Midbrain (tissue), 1 donor: ENCODE data around the gene KLC1.
"Not testable (repeated sequence)": the region's sequence is repeated elsewhere in the genome, so short reads cannot be mapped to it uniquely, and the experiment has no call there.

Source experiments
- DNase-seq: peaks from one replicate; lab custom pipeline; 2025; lab: John Stamatoyannopoulos, UW

The KLC1 gene

GRCh38 chr14:103625356-103626095 is 3.5 kb upstream of the KLC1 start:
- DNase-seq: no peak

DNA sequence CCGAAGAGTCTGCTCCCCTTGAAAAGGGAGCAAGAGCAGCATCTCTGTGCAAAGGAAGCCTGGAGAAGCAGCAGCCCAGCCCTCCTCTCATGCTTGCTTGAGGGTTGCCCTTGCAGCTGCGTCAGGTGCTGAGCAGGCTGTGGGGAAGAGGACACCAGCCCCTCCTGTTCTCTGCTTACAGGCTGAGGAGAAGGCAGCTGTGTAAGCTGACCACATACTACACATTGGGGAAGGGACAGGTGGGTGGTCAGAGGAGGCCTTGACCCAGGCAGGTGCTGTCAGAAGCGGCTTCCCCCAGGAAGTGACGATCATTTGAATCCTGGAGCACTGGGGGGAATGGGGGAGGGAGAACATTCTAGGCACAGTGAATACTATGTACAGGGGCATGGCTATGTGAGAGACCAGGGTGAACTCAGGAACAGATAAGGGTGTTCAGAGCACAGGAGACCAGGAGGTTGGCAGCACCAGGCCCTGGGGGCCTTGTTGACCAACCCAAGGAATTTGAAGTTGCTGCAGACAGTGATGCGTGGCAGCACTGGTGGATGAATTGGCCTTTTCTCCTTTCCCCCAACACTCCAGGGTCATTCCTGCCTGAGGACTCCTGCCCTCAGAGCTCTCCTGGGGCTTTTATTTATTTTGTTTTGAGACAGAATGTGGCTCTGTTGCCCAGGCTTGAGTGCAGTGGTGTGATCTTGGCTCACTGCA is 2.7 kb upstream of the KLC1 start:
- DNase-seq: no peak

DNA sequence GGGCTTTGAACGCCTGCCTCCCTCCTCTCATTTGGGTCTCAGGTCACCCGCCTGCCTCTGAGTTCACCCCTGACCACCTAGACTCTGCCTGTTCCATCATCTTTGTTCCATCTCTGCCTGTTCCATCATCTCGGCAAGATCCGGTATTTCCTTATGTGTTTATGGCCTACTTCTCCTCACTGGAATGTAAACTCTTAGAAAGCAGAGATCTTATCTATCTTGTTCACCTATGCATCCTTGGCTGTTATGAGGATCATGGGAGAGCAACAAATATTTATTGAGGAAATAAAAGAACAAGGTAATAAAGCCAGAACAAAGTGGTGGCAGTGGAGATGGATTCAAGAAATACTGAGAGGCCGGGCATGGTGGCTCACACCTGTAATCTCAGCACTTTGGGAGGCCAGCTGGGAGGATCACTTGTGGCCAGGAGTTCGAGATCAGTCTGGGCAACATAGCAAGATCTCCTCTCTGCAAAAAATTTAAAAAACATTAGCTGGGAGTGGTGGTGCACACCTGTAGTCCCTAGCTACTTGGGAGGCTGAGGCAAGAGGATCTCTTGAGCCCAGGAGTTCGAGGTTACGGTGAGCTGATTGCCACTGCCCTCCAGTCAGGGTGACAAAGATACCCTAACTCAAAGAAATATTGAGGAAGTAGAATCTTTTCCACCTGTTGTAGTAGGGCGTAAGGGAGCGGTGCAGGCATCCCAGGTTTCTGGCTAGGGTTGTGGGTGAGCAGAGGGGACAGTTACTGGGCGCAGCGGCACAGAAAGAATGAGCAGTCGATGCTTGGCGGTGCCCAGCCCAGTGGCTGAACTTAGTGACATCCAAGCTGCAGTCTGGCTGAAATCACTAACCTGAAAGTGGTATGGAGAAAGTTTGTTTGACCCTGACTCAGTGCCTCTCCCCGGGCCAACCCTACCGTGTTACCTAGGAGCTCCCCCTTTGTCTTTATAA is 1.7 kb upstream of the KLC1 start:
- no peak for DNase-seq

- peak; percentile 29 for DNase-seq
Observed at GRCh38 chr14:103628221-103628683, 759 bp upstream of the KLC1 start.

GRCh38 chr14:103629503-103630121 is 601 bp downstream of the KLC1 start:
- DNase-seq: peak; percentile 29

- DNase-seq: no peak
Observed at GRCh38 chr14:103630364-103631108, 1.5 kb downstream of the KLC1 start.

DNA sequence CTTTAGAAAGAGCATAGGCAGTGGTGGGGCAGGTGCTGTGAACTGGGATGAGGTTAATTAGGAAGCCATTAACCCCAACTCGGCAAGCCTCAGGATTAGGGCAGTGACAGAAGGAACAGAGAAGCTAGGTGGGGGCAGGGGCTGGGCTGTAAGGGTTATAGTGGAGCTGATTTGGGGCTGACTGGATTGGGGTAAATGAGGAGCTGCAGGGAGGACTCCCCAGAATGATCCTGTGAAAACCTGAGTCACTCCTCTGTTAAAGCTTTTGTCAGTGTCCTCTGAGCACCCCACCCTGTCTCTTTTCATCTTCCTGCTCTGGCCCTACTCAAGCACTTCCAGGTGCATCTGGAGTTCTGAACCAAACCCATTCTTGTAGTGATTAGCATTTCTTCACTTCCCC is 4.4 kb downstream of the KLC1 start:
- DNase-seq: no peak

DNA sequence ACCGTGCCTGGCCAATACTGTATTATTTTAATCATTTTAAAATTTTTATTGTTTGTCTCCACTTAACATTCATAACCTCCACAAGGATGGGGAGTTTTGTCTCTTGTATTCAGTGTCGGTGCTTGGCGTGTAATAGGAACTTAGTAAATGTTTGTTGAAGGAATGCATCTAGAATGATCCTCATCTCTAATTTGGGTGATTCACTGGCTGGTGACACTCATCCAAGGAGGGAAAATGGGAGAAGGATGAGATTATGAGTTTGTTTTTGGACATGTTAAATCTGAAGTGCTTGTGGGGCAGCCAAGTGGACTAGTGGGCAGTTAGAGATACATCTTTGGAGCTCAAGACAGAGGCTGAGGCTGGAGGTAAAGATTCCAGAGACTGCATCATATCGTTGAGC is 5.1 kb downstream of the KLC1 start:
- DNase-seq: no peak

- DNase-seq: no peak
Observed at GRCh38 chr14:103638594-103638993, 9.6 kb downstream of the KLC1 start.

DNA sequence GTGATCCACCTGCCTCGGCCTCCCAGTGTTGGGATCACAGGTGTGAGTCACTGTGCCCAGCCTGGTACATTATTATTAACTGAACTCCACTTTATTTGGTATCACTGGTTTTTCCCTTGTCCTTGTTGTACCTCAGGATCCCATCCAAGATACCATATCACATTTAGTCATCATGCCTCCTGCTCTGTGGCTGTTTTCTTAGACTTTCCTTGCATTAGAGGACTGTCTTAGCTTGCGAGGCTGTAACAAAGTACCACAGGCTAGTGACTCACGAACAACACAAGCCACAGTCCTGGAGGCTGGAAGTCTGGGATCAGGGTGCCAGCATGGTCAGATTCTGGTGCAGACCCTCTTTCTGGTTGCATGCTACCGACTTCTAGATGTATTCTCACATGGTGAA is 12.2 kb downstream of the KLC1 start:
- DNase-seq: no peak

GRCh38 chr14:103646189-103646588 is 17.2 kb downstream of the KLC1 start:
- DNase-seq: no peak

- DNase-seq: no peak
Observed at GRCh38 chr14:103649001-103649400, 20.0 kb downstream of the KLC1 start.

GRCh38 chr14:103650213-103650612 is 21.2 kb downstream of the KLC1 start:
- no peak for DNase-seq

GRCh38 chr14:103651585-103651984 is 22.6 kb downstream of the KLC1 start:
- no peak for DNase-seq

DNA sequence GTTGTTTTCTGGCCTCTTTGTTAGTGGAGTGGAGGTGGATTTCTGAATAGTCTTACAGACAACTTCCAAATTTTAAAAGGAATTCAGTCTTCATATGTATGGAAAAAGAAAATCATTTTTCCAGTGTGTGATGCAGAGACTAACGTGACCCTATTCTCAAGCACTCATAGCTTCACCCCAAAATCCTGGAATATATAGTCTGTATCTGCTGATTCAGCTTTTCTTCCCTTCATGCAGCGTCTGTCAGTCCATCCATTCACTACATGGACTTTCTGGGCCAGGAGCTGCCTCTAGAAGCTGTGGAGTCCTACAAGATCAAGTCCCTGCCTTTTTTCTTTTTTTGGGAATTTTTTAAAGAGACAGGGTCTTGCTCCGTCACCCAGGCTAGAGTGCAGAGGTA is 23.8 kb downstream of the KLC1 start:
- DNase-seq: no peak

- not testable (repeated sequence) for DNase-seq
Observed at GRCh38 chr14:103653336-103653735, 24.3 kb downstream of the KLC1 start.

DNA sequence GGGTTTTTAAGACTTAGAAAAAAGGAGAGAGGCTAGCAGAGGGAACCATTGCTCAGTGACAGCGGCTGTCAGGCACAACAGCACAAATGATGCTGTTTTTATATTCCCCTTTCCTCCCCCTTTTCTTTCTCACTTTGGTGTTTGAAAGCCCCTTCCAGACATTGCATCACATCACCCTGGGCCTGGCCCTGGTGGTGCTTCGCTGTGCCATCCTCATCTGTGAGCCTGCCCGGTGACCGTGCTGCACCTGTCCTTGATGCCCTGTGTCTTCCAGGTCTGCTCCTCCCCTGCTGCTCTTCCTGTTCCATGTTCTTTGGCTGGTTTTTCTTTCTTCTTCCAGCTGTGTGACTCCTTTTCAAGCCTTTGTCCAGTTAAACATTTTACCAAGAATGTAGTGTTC is 24.8 kb downstream of the KLC1 start:
- DNase-seq: no peak

GRCh38 chr14:103654619-103655018 is 25.6 kb downstream of the KLC1 start:
- DNase-seq: no peak

DNA sequence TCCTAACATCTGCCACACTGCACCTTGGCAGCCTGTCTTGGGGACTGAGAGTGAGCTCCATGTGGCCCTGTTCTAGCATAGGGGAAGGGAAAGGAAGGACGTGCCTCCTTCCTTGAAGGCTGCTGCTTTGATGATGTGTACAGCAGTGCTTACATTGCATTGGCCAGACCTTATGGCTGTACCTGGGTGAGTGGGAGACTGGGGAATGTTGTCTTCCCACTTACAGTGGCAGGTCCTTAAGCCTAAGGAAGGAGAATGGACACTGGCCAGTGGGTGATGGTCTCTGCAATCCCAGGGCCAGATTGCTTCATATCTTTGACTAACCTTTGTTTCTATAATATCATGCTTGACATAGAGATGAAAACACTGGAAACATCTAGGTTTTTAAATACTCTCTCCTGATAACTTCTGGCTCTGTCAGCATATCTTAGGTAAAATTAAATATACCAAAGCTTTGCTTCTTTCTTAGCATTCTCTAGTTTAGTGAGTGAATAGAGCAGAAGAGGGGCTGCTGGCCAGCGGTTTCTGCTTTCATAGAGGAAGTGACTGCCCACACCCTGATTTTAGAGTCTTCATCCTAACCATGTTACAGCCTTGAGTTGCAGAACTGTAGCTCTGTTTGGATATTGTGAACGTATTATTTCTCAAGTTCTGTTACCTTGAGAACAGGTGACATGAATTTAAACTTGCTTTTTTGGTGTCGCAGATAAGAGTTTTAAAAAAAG is 27.2 kb downstream of the KLC1 start:
- no peak for DNase-seq

- DNase-seq: no peak
Observed at GRCh38 chr14:103656756-103657133, 27.7 kb downstream of the KLC1 start.

- DNase-seq: no peak
Observed at GRCh38 chr14:103657471-103657870, 28.5 kb downstream of the KLC1 start.
